ENCODE measurements around the gene PSMD6. TPM values are rescaled to one million over a fixed set of nuclear protein-coding genes. Genes with fewer than 3 reads are reported as not detected.
A peak's percentile ranks its signal among the peaks of the same experiment; 100 is the strongest.

PSMD6 gene
- total and polyA plus RNA-seq, 12 donors, result 39.0 to 103 (median 86.3) TPM

DNA sequence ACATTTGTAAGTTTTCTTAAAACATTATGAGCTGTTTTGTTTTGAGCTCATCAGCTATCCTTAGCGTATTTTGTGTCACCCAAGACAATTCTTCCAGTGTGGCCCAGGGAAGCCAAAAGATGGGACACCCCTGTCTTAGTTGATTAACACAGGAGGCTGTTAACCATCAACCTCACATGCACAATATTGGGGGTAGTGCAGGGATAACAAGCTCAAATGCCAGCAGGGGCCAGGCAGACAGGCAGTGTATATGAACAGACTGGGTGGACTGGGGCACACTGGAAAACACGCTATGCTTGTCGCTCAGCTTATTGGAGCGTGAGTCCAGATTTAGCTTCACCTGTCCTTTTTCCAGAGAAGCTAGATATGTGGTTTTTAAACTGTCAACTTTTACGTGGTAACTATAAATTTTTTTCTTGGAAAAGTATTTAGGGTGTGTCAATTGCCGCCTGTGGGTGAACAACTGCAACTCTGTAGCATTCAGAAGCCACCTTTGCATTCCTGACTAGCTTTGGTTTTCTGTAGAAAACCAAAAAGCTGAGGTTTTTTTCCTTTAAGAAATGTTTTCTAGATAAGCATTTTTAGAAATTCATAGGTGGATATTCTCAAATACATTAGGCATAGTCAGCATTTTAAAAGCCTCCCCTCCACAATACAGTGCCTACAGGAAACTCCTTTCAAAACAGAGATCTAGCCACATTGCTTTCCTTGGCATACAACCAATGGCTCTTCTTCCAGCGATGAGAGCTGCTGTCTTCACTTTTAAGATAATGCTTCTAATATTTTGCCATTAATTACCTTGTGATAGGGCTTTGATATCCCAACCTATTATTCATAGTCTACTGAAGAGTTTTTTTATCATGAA lies 14.6 kb downstream of the PSMD6 start:
- intact Hi-C loops (cut with DNase I), result no loop called here
- Histone ChIP-seq H3K27me3 (no peaks in the 10 kb centered on the region), H3K9me3 (no peaks in the 10 kb centered on the region), H3K4me1 (peaks cover 0 to 26% (median 5%) of the 10 kb centered on the region in 9 donors), H3K27ac (no peak overlapping the region), H3K36me3 (peaks cover 0 to 100% (median 55%) of the 10 kb centered on the region in 9 donors), H3K4me3 (no peak overlapping the region)
- whole genome bisulfite sequencing, 2 donors, result 77% methylated on average over 7 of the region's 7 CpGs
- ATAC-seq, result peak in 1 of 8 donors; percentile 27
- TF ChIP-seq, protein P1, sequence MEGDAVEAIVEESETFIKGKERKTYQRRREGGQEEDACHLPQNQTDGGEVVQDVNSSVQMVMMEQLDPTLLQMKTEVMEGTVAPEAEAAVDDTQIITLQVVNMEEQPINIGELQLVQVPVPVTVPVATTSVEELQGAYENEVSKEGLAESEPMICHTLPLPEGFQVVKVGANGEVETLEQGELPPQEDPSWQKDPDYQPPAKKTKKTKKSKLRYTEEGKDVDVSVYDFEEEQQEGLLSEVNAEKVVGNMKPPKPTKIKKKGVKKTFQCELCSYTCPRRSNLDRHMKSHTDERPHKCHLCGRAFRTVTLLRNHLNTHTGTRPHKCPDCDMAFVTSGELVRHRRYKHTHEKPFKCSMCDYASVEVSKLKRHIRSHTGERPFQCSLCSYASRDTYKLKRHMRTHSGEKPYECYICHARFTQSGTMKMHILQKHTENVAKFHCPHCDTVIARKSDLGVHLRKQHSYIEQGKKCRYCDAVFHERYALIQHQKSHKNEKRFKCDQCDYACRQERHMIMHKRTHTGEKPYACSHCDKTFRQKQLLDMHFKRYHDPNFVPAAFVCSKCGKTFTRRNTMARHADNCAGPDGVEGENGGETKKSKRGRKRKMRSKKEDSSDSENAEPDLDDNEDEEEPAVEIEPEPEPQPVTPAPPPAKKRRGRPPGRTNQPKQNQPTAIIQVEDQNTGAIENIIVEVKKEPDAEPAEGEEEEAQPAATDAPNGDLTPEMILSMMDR (IDR thresholded peaks at IDR 0.05), result no peak
- DNase-seq, result no peak

DNA sequence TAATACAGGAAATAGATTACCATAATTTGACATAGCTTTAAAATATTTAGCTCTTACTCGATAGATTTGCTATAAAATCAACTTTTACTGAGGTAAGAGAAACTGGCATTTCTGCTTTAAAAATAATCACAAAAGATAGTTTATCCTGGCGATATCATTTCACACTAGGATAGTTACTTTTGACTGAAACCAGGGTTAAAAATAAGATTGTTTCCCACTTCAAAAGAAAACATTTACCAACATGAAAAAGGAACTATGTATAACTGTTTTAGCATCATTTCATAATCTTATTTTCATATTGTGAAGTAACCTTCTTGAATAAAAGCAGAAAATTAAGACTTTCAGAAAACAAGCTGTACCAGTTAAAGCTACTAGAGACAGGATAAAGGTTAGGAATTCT lies 15.3 kb downstream of the PSMD6 start:
- Histone ChIP-seq H3K4me1 (peaks cover 0 to 28% (median 5%) of the 10 kb centered on the region in 9 donors), H3K9me3 (no peaks in the 10 kb centered on the region), H3K4me3 (no peak overlapping the region), H3K27me3 (no peaks in the 10 kb centered on the region), H3K27ac (no peak overlapping the region), H3K36me3 (peaks cover 0 to 100% (median 48%) of the 10 kb centered on the region in 9 donors)
- intact Hi-C loops (cut with DNase I), result no loop called here
- TF ChIP-seq, protein P1 (IDR thresholded peaks at IDR 0.05), result no peak
- ATAC-seq, result no peak
- no peak for DNase-seq
- WGBS, 2 donors, result 92 to 96% methylated on average over 2 of the region's 2 CpGs

DNA sequence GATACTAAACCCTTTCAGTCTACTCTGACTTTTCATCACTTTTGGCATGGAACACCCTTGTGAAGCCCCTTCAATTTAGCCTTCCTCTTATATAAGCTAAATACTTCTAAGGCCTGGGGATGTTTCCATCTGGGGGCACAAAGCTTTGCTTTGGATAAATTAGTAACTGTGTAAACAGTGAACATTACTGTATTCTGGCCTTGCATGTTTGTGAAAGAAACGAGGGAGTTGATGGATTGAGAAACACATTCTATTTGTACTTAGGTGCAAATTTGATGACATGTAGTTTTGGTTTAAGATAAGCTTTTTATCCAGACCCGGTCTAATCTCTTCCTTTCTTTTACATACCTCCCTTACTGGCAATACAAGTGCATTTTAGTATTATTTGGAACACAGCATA lies 19.7 kb downstream of the PSMD6 start:
- Histone ChIP-seq H3K9me3 (no peaks in the 10 kb centered on the region), H3K27me3 (no peaks in the 10 kb centered on the region), H3K4me1 (peaks cover 0 to 39% (median 7%) of the 10 kb centered on the region in 9 donors), H3K4me3 (no peak overlapping the region), H3K36me3 (peaks cover 0 to 100% (median 27%) of the 10 kb centered on the region in 9 donors), H3K27ac (no peak overlapping the region)
- DNase-seq (no peak), ATAC-seq (no peak)
- 56 to 58% methylated on average over 2 of the region's 2 CpGs for WGBS, 2 donors
- intact Hi-C loops (cut with DNase I), result no loop called here
- TF ChIP-seq, protein P1 (IDR thresholded peaks at IDR 0.05), result no peak

DNA sequence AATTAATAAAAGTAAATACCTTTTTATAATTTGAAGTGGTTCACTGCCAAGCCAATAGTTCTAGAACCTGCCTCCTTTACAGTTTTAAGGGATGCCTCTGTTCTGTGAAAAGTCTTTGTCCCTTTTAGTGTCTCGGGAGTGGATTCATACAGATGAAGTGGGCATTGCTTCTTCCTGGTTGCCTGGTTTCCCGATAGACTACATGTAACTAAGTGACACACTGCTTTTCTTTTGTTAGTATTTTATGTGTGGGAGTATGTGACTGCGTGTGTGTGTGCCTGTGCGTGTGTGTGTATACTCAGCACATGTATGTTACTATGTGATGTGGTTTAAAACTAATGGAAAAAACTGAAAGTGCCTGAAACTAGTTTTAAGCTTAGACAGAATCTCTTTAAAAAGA lies 21.1 kb downstream of the PSMD6 start:
- ATAC-seq, result no peak
- Histone ChIP-seq H3K9me3 (no peaks in the 10 kb centered on the region), H3K36me3 (peaks cover 0 to 99% (median 21%) of the 10 kb centered on the region in 9 donors), H3K4me3 (no peak overlapping the region), H3K4me1 (peaks cover 0 to 34% (median 3%) of the 10 kb centered on the region in 9 donors), H3K27ac (no peak overlapping the region), H3K27me3 (no peaks in the 10 kb centered on the region)
- no peak for DNase-seq
- TF ChIP-seq, protein P1 (IDR thresholded peaks at IDR 0.05), result no peak
- intact Hi-C loops (cut with DNase I), result no loop called here
- 92 to 97% methylated on average over 4 of the region's 4 CpGs for WGBS, 2 donors
